ENCODE data around the gene DCUN1D4.

DCUN1D4 gene

GRCh38 chr4:51906167-51906958, 63.4 kb downstream of the DCUN1D4 start:
- TF ChIP-seq, protein P1, sequence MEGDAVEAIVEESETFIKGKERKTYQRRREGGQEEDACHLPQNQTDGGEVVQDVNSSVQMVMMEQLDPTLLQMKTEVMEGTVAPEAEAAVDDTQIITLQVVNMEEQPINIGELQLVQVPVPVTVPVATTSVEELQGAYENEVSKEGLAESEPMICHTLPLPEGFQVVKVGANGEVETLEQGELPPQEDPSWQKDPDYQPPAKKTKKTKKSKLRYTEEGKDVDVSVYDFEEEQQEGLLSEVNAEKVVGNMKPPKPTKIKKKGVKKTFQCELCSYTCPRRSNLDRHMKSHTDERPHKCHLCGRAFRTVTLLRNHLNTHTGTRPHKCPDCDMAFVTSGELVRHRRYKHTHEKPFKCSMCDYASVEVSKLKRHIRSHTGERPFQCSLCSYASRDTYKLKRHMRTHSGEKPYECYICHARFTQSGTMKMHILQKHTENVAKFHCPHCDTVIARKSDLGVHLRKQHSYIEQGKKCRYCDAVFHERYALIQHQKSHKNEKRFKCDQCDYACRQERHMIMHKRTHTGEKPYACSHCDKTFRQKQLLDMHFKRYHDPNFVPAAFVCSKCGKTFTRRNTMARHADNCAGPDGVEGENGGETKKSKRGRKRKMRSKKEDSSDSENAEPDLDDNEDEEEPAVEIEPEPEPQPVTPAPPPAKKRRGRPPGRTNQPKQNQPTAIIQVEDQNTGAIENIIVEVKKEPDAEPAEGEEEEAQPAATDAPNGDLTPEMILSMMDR (conservative IDR thresholded peaks at IDR 0.05; ENCODE audit: low read depth, low read length), result no peak
- no peak for DNase-seq (ENCODE audit: low read depth)
- no peak overlapping the region for H3K4me3 ChIP-seq (ENCODE audit: low read depth, low read length)

DNA sequence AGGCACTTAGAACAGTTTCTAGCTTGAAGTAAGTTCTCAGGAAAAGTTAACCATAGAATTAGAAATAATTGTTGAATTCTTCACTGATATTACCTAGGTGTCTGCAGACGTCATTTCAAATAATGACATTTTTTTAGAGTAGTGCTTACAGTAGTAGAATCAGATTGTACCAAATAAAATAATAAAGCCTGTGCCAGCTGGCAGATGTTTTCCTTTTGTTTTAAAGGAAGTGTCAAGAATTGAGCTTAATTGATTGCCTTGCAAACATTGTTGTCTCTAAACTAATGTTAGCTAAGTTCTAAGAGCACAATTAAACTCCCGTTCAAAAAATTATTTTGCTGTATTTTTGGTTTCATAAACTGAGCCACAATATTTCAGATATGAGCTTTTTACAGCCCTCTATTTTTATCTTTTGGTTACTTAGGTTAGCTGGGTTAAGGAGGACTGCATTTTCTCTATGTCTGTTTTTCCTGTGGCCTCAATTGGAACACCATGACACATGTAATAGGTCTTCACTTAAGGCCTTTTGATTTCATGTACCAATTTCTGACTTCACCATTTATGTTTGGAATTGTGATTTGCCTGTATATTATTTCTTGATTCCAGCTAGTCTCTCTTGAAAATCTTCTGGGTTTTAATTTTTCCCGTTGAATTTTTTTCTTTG, 64.2 kb downstream of the DCUN1D4 start:
- H3K4me3 ChIP-seq (ENCODE audit: low read depth, low read length), result no peak overlapping the region
- no peak for DNase-seq (ENCODE audit: low read depth)
- TF ChIP-seq, protein P1 (conservative IDR thresholded peaks at IDR 0.05; ENCODE audit: low read depth, low read length), result no peak

- no peak for DNase-seq (ENCODE audit: low read depth)
- TF ChIP-seq, protein P1 (conservative IDR thresholded peaks at IDR 0.05; ENCODE audit: low read depth, low read length), result no peak
- no peak overlapping the region for H3K4me3 ChIP-seq (ENCODE audit: low read depth, low read length)
Observed at GRCh38 chr4:51909236-51909703, 66.3 kb downstream of the DCUN1D4 start.

- DNase-seq (ENCODE audit: low read depth), result peak; percentile 28
- H3K4me3 ChIP-seq (ENCODE audit: low read depth, low read length), result no peak overlapping the region
- TF ChIP-seq, protein P1 (conservative IDR thresholded peaks at IDR 0.05; ENCODE audit: low read depth, low read length), result no peak
Observed at GRCh38 chr4:51918251-51918650, 75.3 kb downstream of the DCUN1D4 start.

GRCh38 chr4:51923343-51923742, 80.4 kb downstream of the DCUN1D4 start:
- DNase-seq (ENCODE audit: low read depth), result no peak
- TF ChIP-seq, protein P1 (conservative IDR thresholded peaks at IDR 0.05; ENCODE audit: low read depth, low read length), result no peak
- no peak overlapping the region for H3K4me3 ChIP-seq (ENCODE audit: low read depth, low read length)

GRCh38 chr4:51925307-51925706, 82.4 kb downstream of the DCUN1D4 start:
- TF ChIP-seq, protein P1 (conservative IDR thresholded peaks at IDR 0.05; ENCODE audit: low read depth, low read length), result no peak
- DNase-seq (ENCODE audit: low read depth), result no peak
- H3K4me3 ChIP-seq (ENCODE audit: low read depth, low read length), result no peak overlapping the region
